Measurements from ENCODE around the gene IQCM.

DNA sequence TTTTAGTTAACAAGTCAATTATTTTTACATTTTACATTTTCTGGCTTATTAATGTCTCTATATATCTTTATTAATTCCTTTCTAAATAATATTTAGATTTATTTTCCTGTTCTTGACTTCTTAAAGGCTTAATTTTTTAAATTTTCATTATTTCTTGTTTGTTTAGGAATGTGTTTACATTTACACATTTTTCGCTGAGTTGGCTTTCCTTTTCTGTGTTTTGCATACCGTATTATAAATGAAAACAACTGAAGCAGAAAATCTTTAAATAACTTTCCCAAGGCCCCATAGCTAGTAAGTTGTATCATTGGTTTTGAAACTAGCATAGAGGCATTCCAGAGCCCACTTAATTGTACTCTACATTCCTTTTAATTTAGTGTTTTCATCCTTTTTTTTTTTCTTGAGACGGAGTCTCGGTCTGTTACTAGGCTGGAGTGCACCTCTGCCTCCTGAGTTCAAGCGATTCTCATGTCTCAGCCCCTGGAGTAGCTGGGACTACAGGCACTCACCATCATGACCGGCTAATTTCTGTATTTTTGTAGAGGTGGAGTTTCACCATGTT, 261.6 kb downstream of the IQCM start:
- TF ChIP-seq, protein P1, sequence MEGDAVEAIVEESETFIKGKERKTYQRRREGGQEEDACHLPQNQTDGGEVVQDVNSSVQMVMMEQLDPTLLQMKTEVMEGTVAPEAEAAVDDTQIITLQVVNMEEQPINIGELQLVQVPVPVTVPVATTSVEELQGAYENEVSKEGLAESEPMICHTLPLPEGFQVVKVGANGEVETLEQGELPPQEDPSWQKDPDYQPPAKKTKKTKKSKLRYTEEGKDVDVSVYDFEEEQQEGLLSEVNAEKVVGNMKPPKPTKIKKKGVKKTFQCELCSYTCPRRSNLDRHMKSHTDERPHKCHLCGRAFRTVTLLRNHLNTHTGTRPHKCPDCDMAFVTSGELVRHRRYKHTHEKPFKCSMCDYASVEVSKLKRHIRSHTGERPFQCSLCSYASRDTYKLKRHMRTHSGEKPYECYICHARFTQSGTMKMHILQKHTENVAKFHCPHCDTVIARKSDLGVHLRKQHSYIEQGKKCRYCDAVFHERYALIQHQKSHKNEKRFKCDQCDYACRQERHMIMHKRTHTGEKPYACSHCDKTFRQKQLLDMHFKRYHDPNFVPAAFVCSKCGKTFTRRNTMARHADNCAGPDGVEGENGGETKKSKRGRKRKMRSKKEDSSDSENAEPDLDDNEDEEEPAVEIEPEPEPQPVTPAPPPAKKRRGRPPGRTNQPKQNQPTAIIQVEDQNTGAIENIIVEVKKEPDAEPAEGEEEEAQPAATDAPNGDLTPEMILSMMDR (IDR thresholded peaks at IDR 0.05) = no peak
- TF ChIP-seq, protein P2, sequence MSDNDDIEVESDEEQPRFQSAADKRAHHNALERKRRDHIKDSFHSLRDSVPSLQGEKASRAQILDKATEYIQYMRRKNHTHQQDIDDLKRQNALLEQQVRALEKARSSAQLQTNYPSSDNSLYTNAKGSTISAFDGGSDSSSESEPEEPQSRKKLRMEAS (IDR thresholded peaks at IDR 0.05; ENCODE audit: low read depth) = no peak

All from SK-N-SH (cell line).